Lung microvascular endothelial cell (primary cell): ENCODE data around the gene RHEBL1. TPM values are rescaled to one million over a fixed set of nuclear protein-coding genes. Genes with fewer than 3 reads are reported as not detected.

Experiments used
- DNase-seq, 2 donors: peaks; one replicate each; pipeline versions ENCODE4 v3.0.0 to v3.0.0-alpha.2; 2010; ENCODE audit warnings: low read depth in 2 of 2
- total RNA-seq: library from RNA; depleted of rRNA; stranded (reverse); fragments of >200 nt; gene quantifications from 2 replicates; pipeline ENCODE4 v1.2.1, GENCODE V29; 2014

The RHEBL1 gene
- total RNA-seq, 1 donor from 2014 or later = 1.2 TPM

DNA sequence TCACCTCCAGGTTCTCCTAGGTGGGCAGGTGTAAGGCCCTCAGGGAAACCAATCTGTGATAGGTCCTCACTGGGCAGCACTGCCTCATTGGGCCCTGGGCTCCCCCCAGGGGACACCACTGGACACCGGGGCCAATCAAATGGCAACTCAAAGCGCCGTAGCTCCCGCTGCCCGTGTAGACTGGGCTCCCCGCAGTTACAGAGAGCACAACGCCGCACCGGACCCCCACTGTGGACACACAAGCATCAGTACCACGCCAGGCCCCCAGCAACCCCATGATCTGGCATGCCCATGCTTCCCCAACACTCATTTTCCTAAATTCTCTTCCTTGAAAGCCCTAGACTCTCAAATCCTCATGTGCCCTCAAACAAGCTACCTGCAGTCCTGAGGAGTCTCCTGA, 15.3 kb downstream of the RHEBL1 start:
- DNase-seq = no peak

DNA sequence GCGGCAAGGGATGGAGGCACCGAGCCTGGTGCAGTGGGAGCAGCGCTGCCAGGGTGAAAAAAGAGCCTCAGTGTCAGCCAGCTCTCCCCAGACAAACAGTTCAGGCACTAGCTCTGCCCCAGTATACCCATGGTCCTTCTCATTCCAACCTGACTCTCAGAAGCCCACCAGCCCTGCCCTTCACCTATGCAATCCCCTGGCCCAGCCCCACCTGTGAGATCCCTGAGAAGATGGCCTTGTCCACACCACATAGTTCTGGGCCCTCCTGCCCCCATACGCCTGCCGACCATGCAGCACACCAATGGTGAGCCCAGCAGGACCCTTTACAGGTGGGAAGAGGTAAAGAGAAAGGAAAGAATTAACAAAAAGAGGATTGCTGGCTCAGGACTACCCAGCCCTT, 15.7 kb downstream of the RHEBL1 start:
- no peak for DNase-seq

DNA sequence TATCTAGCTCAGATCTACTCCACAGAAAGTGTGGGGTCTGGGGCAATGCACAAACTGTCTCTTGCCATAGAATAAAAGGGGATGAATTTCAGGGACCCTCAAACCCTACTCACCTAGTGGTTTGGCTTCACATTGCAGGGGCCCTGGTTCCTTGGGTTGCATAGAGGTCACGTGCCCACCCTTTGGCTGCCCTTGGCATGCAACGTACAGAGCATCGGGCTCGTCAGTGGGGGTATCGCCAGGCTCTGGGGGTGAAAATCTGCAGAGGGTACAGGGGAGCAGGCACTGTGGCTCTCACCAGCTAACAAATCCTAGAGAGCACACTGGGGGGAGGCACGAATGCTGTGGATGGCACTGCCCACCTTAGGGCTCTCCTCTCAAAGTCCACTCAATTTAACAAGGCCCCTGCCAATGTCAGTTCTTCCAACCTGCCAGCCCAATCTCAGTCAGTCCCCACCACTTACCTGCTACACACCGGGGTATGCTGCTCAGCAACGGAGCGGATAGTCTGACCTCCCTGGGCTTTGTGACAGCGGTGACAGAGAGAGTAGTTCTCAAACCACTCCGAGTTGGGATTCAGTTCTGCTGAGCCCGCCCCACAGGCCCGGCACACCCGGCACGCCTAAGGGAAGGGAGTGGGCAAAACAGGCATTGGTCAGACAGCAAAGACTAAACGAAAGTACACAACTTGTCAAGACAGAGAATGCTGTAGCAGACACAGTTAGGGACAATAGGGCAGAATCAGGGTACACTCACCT, 17.1 kb downstream of the RHEBL1 start:
- DNase-seq = no peak

DNA sequence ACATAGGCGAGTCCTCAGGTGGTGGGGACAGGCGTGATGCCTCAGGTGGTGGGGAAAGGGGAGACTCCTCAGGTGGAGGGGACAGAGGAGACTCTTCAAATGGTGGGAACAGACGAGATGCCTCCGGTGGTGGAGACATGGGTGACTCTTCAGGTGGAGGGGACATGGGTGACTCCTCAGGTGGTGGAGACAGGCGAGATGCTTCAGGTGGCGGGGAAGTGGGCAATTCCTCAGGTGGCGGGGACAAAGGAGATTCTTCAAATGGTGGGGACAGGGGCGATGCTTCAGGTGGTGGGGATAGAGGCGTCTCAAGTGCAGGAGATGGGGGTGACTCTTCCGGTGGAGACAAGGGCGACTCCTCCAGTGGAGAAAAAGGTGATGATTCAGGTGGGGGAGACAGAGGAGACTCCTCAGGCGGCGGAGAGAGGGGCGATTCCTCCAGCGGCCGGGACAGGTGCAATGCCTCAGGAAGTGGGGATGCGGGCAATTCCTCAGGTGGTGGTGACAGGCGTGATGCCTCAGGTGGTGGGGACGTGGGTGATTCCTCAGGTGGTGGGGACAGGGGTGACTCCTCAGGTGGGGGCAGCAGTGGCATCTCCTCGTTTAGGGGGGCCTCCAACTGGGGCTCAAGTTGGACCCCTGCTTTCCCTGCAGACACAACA, 17.9 kb downstream of the RHEBL1 start:
- DNase-seq = no peak

DNA sequence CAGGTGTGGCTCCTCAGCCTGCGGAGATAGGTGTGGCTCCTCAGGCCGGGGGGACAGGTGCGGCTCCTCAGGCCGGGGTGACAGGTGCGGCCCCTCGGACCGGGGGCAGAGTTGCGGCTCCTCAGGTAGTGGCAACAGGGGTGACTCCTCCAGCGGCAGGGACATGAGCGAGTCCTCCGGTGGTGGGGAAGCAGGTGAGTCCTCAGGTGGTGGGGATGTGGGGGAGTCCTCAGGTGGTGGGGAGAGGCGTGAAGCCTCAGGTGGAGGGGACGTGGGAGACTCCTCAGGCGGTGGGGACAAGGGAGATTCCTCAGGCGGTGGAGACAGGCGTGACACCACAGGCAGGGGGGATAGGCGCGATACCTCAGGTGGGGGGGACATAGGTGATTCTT, 18.4 kb downstream of the RHEBL1 start:
- DNase-seq = no peak

DNA sequence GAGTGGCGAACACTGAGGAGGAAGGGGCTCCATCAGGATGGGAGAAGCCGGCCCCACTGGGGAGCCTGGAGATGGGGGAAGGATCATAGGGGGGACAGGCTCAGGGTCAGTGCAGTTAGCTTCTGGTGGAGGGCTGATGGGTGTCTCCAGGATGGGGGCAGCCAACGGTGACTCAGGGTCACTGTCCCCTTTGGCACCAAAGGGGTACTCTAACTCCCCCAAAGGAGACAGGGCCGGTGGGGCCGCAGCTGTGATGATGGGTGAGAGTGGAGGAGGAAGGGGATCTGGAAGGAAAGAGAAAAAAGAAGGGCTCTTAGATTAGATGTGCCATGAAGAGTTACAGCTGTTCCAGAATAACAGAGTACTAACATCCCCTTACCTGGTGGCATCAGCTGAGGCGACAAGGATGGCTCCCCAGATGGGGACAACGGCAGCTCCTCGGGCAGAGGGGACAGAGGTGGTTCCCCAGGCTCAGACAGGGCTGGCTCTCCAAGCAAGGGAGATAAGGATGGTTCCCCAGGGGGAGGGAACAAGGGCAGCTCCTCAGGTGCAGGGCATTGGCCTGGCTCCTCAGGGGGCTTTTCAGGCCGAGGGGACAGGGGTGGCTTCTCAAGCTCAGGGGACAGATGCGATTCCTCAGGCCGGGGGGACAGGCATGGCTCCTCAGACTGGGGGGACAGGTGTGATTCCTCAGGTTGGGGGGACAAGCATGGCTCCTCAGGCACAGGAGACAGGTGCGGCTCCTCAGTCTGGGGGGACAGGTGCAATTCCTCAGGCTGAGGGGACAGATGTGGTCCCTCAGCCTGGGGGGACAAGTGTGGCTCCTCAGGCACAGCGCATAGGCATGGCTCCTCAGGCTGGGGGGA, 19.0 kb downstream of the RHEBL1 start:
- no peak for DNase-seq

DNA sequence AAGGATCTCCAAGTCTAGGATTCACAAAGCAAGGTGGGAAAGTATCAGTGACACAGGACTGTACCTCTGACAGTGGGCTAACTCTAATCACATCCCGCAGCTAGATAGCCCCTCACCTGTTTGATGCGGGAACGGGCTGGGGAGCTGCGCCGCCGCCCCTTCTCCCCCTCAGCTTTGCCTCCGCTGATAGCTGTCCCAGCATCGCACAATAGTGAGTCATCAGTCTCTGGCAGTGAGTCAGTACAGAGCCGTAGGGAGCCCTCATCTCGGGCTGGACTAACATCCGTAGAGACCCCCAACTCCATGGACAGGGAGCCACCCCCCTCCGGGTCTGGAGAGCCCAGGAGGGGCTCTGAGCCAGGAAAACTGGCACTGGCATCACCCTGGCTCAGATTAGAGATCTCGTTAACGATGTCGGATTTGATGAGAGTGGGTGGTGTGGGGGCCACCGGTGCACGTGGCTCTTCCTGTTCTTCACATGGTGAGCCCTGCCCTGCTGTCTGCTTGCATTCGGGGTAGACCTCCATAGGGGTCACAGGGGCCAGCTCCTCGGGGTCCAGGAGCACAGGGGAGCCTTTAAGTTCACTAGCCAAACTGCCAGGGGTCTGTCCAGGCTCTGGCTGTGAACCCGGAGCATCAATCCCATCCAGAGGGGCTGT, 20.1 kb downstream of the RHEBL1 start:
- DNase-seq = peak; percentile 44 to 84

DNA sequence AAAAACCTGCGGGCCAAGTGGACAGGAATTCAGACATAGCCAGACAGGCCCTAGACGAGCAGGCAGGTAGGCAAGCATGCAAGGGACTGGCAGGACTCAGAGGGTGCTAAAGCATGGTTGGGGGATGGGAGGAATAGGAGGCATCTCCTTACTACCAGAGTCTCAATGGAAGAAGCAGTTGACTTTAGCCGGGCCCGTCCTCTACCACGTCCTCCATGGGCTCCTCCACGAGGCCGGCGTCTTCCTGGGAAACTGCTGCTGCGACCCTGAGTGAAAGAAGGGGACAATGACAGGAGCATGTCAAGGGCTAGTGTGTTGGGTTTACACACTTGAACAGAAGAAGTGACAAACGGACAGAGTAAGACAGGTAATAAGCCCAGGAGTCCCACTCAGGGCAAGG, 20.8 kb downstream of the RHEBL1 start:
- no peak for DNase-seq

DNA sequence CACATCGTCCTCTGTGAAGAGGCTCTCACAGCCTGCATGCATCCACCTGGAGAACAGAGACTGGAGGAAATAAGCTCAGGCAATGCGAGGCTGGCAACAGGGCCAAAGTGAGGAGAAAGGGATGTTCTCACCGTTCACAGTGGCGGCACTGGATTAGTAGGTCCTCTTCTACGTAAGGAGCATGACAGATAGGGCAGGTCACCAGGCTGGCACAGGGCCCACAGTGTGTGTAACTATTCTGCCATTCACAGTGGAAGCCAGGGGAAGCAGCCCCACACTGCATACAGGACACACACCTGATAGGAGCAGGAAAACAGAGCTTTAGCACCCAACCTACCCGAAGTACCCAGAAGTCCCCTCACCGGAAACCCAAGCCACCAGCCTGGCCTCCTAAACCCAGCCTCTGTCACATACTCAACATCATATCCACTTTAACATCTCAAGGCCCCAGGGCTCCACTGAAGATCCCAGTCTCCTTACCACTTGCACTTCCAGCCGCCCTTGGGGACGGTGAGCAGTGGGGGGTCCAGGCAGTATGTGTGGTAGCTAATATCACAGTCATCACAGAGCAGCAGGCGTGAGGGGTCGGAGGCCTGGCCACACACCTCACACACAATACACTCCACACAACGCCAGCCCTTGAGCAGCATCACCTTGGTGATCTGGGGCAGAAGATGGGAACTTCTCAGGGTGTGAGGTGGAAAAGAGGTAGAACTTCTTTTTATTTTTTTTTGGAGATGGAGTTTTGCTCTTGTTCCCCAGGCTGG, 23.5 kb downstream of the RHEBL1 start:
- no peak for DNase-seq

DNA sequence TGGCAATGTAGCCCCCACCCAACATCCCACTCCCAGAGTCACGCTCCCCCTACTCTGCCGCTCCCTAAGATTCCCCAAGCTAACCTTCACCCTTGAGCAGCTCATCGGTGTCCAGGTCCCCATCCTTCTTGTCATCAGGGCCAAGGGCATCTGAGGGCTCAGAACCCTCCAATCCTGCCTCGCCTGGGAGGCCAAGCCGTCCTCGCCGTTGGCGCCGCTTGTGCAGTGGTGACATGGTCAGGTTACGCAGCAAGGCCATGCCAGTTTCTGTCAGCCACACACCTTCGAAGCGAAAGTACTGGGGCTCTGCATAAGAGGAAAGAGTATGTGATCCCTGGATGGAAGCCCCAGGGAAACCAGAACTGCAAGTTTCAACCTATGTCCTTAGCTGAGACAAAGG, 25.1 kb downstream of the RHEBL1 start:
- no peak for DNase-seq

DNA sequence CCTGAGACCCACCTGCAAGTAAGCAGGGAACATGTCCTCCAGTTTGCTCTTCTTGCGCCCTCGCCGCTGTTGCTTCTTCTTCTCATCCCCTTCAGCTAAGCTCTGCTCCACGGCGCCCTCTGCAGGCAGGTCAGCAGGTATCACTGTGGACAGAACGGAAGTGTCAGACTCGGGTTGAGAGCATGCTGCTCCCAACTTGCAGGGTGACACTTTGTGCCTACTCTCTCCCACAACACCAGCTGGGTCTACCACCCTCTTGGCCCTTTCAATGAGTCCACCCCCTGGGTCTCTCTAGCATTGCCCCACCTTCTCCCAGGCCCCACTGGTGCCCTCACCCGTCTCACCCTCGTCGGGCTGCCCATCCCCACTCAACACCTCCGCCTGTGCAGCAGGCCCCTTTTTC, 25.9 kb downstream of the RHEBL1 start:
- peak; percentile 72 to 73 for DNase-seq

DNA sequence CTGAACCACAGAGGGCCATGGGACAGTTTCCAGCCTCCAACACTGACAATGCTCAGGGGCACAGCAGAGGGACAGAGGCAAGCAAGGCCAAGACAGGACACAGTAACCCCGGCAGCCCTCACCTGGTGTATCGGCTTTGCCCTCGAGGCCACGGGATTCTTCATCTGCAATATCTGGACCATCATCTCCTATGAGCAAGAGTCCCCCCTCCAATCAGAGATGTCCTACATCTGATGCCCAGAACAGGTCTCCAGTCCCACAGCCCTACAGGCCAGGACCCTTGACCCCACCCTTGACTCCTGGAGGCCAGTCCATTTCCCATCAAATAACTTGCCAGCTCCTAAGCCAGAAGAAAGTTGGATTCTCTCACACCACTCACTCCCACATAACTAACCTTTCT, 26.5 kb downstream of the RHEBL1 start:
- no peak for DNase-seq

DNA sequence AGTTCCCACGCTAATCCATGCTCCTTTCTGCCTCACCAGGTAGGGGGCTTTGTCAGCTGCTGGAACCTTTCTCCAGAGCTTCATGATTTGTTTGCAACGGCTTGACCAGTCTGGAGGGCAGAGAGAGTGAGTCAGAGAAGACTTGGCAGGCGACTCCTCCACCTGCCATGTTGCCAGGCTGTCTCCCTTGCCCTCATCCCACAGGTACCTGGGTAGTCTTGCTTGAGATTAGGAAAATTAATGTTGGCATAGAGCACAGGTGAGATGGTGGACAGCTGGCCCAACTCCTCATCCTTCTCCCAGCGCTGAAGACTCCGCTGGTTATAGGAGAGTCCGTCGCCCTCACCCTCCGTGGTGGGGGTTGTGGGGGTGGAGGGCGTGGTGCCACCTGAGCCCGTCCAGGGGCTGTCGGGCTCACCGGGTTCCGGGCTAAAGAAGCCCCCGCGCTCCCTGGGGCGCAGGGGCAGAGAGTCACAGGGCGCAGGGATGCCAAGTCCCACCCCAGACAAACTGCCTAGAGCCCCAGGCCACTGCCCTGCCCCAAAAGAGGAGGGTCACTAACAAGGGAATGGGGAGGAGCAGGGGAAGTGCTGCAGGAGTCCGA, 27.8 kb downstream of the RHEBL1 start:
- DNase-seq = no peak

DNA sequence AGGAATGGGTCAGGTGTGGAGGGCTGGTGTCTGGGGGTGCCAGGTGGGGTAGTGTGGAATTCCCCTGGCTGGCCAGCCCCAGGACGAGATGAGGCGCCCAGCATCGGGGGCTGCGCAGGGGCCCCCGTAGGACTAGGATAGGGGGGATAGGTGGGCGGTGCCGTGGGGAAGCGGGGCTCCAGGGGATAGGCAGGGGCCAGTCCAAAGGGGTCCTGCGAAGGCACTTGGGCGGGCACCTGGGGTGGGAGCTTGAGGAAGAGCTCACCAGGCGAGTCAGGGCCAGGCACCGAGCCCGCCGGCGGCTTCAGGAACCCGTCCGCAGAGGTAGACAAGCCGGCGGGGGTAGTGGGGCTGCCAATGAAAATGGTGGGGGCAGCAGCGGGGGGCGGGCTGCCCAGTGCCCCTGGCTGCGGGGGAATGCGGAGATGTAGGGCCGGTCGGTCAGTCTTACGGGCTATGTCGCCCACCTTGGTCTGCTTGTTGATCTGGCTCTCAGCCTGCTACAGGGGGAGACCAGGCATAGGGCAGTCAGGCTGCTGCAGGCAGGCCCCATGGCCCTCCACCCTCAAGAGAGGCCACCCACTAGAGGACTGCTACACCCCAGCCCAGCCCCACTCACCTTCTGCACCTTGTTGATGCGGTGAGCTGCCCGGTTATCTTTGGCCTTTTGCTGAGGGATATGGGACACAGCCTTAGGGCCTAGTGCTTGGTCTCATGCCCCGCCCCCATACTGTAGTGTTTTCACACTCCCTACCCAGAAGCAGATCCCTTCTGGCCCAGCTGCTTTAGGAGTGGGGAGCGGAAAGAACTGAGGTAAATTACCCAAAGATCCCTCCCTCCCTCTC, 28.5 kb downstream of the RHEBL1 start:
- DNase-seq = no peak

DNA sequence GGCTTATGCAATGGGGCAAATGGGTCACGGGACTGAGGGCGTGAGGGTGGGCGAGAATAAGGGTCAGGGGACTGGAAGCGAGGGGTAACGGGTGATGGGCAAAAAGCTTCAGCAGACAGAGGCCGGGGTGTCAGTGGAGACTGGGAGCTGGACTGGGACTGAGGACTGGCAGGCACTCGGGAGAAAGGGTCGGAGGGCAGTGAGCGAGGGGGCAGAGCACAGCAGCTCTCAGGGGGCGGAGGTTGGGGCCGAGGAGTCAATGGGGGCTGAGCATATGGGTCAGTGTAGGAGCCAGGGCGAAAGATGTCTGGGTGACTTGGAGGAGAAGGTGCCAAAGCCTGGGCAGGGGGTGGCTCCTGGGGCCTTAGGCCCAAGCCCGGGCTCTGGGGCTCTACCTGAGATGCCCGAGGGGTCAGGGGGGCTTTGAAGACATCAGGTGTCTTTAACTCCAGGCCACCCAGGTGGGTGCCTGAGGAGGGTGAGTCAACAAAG, 29.4 kb downstream of the RHEBL1 start:
- no peak for DNase-seq

DNA sequence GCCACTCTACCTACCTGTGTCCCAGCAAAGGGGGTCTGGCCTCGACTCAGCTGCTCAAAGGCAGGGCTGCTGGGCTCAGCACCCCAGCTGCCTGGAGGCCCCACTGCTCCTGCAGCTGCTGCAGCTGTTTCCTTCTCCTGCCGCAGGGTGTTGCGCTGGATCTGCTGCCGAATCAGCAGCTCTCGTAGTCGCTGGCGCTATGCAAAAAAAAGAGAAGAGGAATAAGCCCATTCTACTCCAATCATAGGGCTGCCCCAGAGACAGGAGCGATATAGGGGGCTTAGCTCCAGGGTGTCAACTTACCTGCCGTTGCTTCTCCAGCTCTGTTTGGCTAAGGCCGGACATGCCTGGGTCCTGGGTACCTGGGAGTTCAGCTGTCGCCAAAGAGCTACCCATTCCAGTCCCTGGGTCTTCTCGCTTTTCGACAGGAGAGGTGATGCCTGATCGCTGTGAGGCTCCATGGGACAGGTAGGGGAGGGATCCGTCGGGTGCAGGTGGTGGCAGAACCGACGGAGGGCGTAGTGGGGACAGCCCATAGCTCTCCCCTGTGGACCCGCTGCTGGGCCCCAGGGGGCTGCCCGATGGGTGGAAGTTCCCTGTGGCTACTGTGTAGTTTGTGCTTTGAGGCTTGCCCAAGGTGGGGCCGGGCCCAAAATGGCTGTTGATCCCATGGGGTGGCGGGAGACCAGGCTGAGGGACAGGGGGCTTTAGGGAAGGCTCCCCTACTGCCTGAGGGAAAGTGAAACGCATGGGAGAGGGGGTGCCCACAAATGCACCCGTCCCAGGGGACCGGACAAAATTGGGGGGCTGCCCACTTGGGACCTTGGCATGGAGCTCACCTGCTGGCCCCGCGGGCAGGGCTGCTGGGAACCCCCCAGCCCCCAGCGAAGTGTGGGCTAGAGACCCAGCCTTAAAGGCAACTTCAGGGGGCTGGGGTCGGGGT, 30.1 kb downstream of the RHEBL1 start:
- no peak for DNase-seq

DNA sequence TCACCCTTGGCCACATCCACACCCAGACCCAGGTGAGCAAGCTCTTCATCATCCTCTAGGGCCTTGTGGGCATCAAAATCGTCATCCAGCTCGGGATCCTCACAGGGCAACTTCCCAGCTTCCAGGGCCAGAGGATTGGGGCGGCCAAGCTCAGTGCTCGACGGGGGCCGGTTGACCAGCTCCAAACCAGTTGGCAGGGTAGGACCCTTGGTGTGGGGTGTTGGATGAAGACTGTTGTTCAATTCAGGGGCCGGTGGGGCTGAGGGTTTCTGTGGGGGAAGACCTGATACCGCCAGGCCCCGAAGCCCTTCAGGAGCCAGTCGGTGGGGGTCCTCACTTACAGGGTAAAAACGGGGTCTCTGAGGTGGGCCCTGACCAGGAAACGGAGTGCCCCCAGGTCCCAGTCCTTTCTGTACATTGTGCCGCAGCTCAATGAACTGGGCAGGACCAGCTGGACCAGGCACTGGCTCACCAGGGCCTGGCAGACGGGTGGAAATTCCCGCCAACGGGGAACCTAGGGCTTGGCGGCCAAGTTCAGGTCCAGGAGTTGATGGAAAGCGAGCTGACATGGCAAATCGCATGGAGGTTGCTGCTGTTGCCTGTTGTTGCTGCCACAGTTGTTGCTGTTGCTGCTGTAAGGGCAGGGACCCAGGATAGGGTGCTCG, 31.4 kb downstream of the RHEBL1 start:
- no peak for DNase-seq

DNA sequence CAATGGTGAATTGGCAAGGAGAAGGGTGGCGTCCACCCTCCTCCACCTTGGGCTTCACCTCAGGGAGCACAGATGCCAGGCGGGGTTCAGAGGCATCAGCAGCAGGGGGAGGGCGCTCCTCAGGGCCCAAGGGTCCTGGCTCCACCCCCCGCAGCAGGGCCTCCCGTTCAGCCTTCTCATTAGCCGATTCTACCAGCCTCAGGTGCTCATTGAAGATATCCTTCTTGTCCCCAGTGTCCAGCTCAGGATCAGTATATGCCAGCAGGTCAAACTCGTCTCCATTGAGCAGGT, 31.9 kb downstream of the RHEBL1 start:
- no peak for DNase-seq
